ENCODE data around the gene CNN1.
"Not testable (repeated sequence)": the region's sequence is repeated elsewhere in the genome, so short reads cannot be mapped to it uniquely, and the experiment has no call there.

The CNN1 gene

DNA sequence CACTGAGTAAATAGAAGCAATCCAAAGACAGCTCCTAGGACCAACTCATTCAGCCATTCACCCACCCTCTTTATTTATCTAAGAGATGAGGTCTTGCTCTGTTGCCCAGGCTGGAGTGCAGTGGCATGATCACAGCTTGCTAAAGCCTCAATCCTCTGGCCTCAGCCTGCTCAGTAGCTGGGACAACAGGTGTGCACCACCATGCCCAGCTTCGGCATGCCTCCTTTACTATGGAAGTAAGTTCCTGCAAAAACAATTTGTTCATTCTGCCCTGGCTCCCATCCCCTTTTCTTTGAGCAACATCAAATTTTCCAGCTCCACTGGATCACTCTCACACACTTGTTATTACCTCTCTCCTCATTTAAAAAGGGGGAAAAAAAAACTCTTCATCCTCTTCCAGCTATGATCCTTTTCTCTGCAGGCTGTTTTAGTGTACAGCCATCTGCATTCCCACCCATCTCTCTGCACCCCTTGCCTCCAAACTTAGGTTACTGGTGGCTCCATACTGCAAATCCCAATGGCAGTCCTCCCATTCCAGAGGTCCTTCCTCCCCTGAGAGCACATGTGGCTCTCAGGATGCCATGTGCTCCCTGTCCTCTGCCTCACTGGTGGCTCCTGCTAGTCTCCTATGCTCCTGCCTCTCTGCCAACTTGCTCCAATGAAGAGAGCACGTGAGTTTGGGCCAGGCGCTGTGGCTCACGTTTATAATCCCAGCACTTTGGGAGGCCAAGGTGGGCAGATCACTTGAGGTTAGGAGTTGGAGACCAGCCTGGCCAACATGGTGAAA is 18.2 kb downstream of the CNN1 start:
- no peak overlapping the region for H3K27ac ChIP-seq
- no peaks in the 10 kb centered on the region for H3K9me3 ChIP-seq (ENCODE audit: low read depth, low read length)
- no peak for DNase-seq (ENCODE audit: low read depth, low spot score)
- no peak overlapping the region for H3K4me3 ChIP-seq
- H3K36me3 ChIP-seq (ENCODE audit: insufficient read depth, low read length), result peaks cover 15% of the 10 kb centered on the region; the same call in 1 of the 2 replicates
- no peak for TF ChIP-seq POLR2AphosphoS5 (IDR thresholded peaks at IDR 0.05; ENCODE audit: borderline replicate concordance, low read depth, low read length)
- no peak for TF ChIP-seq EZH2 (IDR thresholded peaks at IDR 0.05)
- TF ChIP-seq FOXP2 (optimal IDR thresholded peaks at IDR 0.05; ENCODE audit: control extremely low read depth, extremely low read length, insufficient read depth), result no peak
- H3K9ac ChIP-seq (ENCODE audit: insufficient read length), result no peak overlapping the region

DNA sequence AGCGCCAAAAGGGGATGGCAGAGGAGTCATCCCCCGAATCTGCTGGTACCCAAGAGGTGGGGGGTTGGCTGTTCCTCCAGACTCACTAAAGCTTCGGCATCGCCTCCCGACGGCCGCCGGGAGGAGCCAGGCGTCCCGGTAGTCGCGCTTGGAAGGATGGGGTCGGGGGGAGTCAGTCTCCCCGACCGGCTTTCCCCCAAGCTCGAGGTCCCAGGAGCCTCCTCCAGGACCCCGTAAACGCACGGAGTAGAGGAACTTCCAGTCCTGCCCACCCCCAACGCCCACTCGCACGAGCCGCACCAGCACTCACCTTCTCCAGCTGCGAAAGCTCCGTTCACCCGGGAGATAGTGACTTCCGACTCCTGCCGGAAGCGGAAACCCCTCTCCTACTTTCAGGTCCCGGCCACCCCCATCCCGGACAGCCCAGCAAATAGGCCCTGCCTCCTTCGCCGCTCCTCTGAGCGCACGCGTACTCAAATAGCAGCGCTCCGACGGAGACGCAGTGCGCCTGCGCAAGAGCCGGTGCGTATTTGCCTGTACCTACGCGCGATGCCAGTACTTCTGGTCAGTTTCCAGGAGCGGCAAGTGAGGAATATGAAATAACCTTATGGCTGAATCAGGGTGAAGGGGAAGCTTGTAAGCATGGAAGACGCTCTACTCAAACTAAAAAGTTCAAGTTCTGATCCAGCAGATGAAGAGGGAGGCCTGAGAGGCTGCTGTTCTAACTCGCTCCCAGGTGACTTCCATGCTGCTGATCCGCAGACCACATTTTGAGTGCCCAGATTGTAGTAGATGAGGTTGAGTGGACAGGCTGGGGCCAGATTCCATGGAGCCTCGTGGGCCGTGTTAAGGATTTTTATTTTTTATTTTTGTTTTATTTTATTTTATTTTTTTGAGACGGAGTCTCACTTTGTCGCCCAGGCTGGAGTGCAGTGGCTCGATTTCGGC is 20.5 kb downstream of the CNN1 start, which contains the start of gene ELOF1:
TSS of gene ELOF1 (minus strand) at position 350 of the 948 bp plus-strand sequence. CDS start 4,883 bp downstream, outside the sequence.
- peak within 1 kb of the TSS; percentile 89 for H3K9ac ChIP-seq (ENCODE audit: insufficient read length)
- TF ChIP-seq FOXP2 (optimal IDR thresholded peaks at IDR 0.05; ENCODE audit: control extremely low read depth, extremely low read length, insufficient read depth) (no peak), POLR2AphosphoS5 (IDR thresholded peaks at IDR 0.05; ENCODE audit: borderline replicate concordance, low read depth, low read length) (peak; percentile 98)
- peak; percentile 91 for DNase-seq (ENCODE audit: low read depth, low spot score)
- H3K4me3 ChIP-seq, result peak within 1 kb of the TSS; percentile 99
- H3K9me3 ChIP-seq (ENCODE audit: low read depth, low read length), result no peaks in the 10 kb centered on the region
- H3K36me3 ChIP-seq (ENCODE audit: insufficient read depth, low read length), result peaks cover 4% of the 10 kb centered on the region; the same call in 1 of the 2 replicates
- no peak within 1 kb of the TSS for H3K27ac ChIP-seq

DNA sequence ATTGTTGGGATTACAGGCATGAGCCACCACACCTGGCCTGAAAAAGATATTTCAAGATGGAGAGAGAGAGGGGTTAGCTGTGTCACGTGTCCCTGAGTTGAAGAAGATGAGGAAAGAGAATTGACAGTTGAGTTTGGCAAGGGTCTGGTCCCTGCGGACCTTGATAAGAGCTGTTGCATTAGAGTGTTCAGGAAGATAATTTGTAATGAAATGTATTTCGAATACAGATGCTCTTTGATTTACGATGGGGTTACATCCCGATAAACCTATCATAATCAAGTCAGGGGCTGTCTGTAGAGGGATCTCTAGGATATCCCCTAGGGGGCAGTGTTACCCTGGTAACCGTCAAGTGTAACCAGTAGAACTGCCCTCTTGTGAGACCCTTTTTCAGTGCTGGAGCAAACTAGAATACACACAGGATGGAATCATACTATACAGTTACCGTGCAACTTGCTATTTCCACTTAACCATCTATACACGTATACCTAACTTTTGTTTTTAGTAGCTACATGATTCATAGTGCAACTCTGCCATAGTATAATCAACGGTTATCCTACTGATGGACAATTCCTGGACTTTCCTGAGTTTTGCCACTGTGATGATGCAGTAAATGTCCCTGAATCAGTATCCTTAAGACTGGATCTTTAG is 21.9 kb downstream of the CNN1 start:
- H3K9ac ChIP-seq (ENCODE audit: insufficient read length), result no peak overlapping the region
- TF ChIP-seq EZH2 (IDR thresholded peaks at IDR 0.05) (no peak), POLR2AphosphoS5 (IDR thresholded peaks at IDR 0.05; ENCODE audit: borderline replicate concordance, low read depth, low read length) (no peak), FOXP2 (optimal IDR thresholded peaks at IDR 0.05; ENCODE audit: control extremely low read depth, extremely low read length, insufficient read depth) (no peak)
- no peaks in the 10 kb centered on the region for H3K9me3 ChIP-seq (ENCODE audit: low read depth, low read length)
- H3K4me3 ChIP-seq, result peak overlapping the region; percentile 99; the same call in 1 of the 2 replicates
- H3K36me3 ChIP-seq (ENCODE audit: insufficient read depth, low read length), result no peaks in the 10 kb centered on the region
- DNase-seq (ENCODE audit: low read depth, low spot score), result peak; percentile 30
- no peak overlapping the region for H3K27ac ChIP-seq

DNA sequence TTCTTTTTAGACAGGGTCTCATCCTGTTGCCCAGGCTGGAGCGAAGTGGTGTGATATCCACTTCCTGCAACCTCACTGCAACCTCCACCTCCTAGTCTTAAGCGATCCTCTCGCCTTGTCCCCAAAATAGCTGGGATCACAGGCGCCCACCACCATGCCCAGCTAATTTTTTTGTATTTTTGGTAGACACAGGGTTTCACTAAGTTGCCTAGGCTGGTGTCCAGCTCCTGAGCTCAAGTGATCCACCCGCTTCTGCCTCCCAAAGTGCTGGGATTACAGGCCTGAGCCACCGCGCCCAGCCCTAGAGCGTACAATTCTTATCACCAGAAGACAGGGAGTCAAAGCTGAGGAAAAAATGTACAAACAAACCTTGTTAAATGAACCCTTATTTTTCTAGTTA is 24.9 kb downstream of the CNN1 start:
- H3K27ac ChIP-seq, result no peak overlapping the region
- DNase-seq (ENCODE audit: low read depth, low spot score), result no peak
- H3K9me3 ChIP-seq (ENCODE audit: low read depth, low read length), result no peaks in the 10 kb centered on the region
- no peaks in the 10 kb centered on the region for H3K36me3 ChIP-seq (ENCODE audit: insufficient read depth, low read length)
- no peak for TF ChIP-seq POLR2AphosphoS5 (IDR thresholded peaks at IDR 0.05; ENCODE audit: borderline replicate concordance, low read depth, low read length)
- TF ChIP-seq EZH2 (IDR thresholded peaks at IDR 0.05), result no peak
- TF ChIP-seq FOXP2 (optimal IDR thresholded peaks at IDR 0.05; ENCODE audit: control extremely low read depth, extremely low read length, insufficient read depth), result no peak
- H3K4me3 ChIP-seq, result no peak overlapping the region
- no peak overlapping the region for H3K9ac ChIP-seq (ENCODE audit: insufficient read length)

DNA sequence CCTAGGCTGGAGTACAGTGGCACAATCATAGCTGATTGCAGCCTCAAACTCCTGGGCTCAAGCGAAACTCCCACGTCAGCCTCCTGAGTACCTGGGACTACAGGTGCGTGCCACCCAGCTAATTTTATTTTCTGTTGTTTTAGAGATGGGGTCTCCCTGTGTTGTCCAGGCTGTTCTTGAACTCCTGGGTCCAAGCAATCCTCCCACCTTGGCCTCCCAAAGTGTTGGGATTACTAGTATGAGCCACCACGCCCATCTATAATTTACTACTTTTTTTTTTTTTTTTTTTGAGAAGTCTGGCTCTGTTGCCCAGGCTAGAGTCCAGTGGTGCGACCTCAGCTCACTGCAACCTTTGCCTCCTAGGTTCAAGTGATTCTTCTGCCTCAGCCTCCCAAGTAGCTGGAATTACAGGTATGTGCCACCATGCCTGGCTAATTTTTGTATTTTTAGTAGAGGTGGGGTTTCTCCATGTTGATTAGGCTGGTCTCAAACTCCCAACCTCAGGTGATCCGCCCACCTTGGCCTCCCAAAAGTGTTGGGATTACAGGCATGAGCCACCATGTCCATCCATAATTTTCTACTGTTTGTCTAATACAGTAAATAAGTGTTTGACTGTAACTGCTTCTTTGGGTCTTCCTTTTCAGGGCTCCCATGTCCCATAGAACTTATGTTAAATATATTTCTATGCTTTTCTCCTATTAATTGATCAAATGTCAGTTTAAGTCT is 25.6 kb downstream of the CNN1 start:
- H3K4me3 ChIP-seq; H3K9ac ChIP-seq (ENCODE audit: insufficient read length); H3K9me3 ChIP-seq (ENCODE audit: low read depth, low read length); H3K27ac ChIP-seq; DNase-seq (ENCODE audit: low read depth, low spot score); H3K36me3 ChIP-seq (ENCODE audit: insufficient read depth, low read length): not testable (repeated sequence)

DNA sequence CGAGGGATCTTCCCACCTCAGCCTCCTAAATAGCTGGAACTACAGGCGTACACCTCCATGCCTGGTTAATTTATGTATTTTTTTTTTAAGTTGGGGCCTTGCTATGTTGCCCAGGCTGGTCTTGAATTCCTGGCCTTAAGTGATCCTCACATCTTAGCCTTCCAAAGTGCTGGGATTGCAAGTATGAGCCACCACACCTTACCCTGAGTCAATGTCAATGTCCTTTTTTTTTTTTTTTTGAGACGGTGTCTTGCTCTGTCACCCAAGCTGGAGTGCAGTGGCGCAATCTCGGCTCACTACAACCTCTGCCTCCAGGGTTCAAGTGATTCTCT is 27.0 kb downstream of the CNN1 start:
- H3K9me3 ChIP-seq (ENCODE audit: low read depth, low read length); H3K4me3 ChIP-seq: not testable (repeated sequence)

DNA sequence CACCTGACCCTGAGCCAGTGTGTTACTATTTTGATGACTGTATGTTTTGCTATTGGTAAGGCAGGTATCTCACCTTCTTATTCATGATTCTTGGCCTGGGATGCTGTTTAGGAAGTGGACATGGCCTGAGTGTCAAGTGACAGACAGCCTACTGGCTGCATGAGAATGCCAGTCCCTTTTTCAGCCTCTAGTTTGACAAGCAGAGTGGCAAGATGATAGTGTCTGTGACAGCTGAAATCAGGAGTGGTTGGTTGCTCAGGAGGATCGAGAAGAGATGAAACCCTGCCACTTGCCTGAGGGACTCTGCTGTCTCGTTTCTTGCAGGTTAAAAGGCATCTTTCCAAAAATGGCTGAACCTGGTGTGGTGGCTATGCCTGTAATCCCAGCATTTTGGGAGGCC is 27.5 kb downstream of the CNN1 start:
- TF ChIP-seq POLR2AphosphoS5 (IDR thresholded peaks at IDR 0.05; ENCODE audit: borderline replicate concordance, low read depth, low read length) (no peak), EZH2 (IDR thresholded peaks at IDR 0.05) (no peak), FOXP2 (optimal IDR thresholded peaks at IDR 0.05; ENCODE audit: control extremely low read depth, extremely low read length, insufficient read depth) (no peak)
- no peak overlapping the region for H3K9ac ChIP-seq (ENCODE audit: insufficient read length)
- no peaks in the 10 kb centered on the region for H3K9me3 ChIP-seq (ENCODE audit: low read depth, low read length)
- H3K36me3 ChIP-seq (ENCODE audit: insufficient read depth, low read length), result no peaks in the 10 kb centered on the region
- no peak for DNase-seq (ENCODE audit: low read depth, low spot score)
- no peak overlapping the region for H3K4me3 ChIP-seq
- no peak overlapping the region for H3K27ac ChIP-seq

More for the DNA sequence above, 27.0 kb downstream of the CNN1 start:
- not testable (repeated sequence) for DNase-seq (ENCODE audit: low read depth, low spot score); H3K36me3 ChIP-seq (ENCODE audit: insufficient read depth, low read length); H3K27ac ChIP-seq; H3K9ac ChIP-seq (ENCODE audit: insufficient read length)

DNA sequence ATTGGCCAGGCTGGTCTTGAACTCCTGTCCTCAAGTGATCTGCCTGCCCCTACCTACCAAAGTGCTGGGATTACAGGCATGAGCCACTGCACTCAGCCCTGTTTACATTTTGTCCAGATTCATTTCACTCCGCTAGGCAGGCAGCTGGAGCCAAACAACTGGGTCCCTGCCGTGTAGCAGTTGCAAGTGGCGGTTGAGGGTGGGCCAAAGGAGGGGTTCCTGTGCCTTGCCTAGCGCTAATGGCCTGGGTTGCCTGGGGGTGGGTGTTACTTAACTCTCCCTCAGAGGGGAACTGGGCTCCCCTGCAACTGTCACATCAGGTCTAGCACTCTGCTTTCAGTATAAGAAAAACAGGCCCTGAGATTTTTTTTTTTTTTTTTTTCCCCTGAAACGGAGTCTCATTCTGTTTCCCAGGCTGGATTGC is 31.4 kb downstream of the CNN1 start:
- Histone ChIP-seq H3K9me3 (ENCODE audit: low read depth, low read length) (no peaks in the 10 kb centered on the region), H3K9ac (ENCODE audit: insufficient read length) (no peak overlapping the region), H3K36me3 (ENCODE audit: insufficient read depth, low read length) (no peaks in the 10 kb centered on the region), H3K4me3 (no peak overlapping the region), H3K27ac (no peak overlapping the region)
- no peak for DNase-seq (ENCODE audit: low read depth, low spot score)
- no peak for TF ChIP-seq POLR2AphosphoS5 (IDR thresholded peaks at IDR 0.05; ENCODE audit: borderline replicate concordance, low read depth, low read length)
- TF ChIP-seq EZH2 (IDR thresholded peaks at IDR 0.05), result no peak
- no peak for TF ChIP-seq FOXP2 (optimal IDR thresholded peaks at IDR 0.05; ENCODE audit: control extremely low read depth, extremely low read length, insufficient read depth)

DNA sequence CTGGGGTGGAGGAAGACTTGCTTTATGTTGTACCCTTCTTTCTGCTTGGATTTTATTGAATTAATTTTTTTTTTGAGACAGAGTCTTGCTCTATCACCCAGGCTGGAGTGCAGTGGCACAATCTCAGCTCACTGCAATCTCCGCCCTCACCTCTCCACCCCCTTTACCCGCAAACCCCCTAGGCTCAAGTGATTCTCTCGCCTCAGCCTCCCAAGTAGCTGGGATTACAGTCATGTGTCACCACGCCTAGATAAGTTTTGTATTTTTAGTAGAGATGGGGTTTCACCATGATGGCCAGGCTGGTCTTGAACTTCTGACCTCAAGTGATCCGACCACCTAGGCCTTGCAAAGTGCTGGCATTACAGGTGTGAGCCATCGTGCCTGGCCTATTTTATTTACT is 34.7 kb downstream of the CNN1 start:
- not testable (repeated sequence) for H3K9ac ChIP-seq (ENCODE audit: insufficient read length); H3K9me3 ChIP-seq (ENCODE audit: low read depth, low read length); H3K36me3 ChIP-seq (ENCODE audit: insufficient read depth, low read length); H3K4me3 ChIP-seq; DNase-seq (ENCODE audit: low read depth, low spot score); H3K27ac ChIP-seq

DNA sequence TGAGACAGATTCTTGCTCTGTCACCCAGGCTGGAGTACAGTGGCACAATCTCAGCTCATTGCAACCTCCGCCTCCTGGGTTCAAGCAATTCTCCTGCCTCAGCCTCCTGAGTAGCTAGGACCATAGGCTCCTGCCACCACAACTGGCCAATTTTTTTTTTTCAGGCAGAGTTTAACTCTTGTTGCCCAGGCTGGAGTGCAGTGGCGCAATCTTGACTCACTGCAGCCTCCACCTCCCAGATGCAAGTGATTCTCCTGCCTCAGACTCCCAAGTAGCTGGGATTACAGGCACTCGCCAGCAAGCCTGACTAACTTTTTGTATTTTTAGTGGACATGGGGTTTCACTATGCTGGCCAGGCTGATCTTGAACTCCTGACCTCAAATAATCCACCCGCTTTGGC is 35.1 kb downstream of the CNN1 start:
- H3K9me3 ChIP-seq (ENCODE audit: low read depth, low read length); H3K9ac ChIP-seq (ENCODE audit: insufficient read length); H3K27ac ChIP-seq; DNase-seq (ENCODE audit: low read depth, low spot score); H3K36me3 ChIP-seq (ENCODE audit: insufficient read depth, low read length); H3K4me3 ChIP-seq: not testable (repeated sequence)
